ENCODE measurements around the gene VBP1.

Gene VBP1

DNA sequence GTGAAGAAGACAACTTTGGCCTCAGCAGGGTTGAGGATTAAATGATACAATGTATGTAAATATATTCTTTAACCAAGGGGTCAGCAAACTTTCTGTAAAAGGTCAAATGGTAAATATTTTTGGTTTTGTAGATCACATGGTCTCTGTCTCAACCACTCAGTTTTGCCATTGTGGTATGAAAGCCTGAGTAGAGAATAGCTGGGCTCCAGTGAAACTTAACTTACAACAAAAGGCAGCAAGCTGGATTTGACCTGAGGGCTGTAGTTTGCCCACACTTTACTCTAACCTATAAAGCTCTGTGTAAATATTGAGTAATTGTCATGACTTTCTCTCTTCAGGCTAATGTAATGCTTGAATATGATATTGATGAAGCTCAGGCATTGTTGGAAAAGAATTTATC, 19.6 kb downstream of the VBP1 start:
- ATAC-seq = no peak
- TF ChIP-seq PPARA (CRISPR knock-in tag; IDR thresholded peaks at IDR 0.05; ENCODE audit: borderline replicate concordance) = no peak
- no peak for TF ChIP-seq ESRRG (CRISPR knock-in tag; IDR thresholded peaks at IDR 0.05)
- no peak for TF ChIP-seq ZFP3 (CRISPR knock-in tag; IDR thresholded peaks at IDR 0.05)
- TF ChIP-seq ZFP30 (CRISPR knock-in tag; IDR thresholded peaks at IDR 0.05) = no peak
- TF ChIP-seq ZC3H10 (CRISPR knock-in tag; IDR thresholded peaks at IDR 0.05) = no peak
- no peak for TF ChIP-seq RARB (CRISPR knock-in tag; IDR thresholded peaks at IDR 0.05)
- no peak for TF ChIP-seq ISL1 (CRISPR knock-in tag; IDR thresholded peaks at IDR 0.05)
- TF ChIP-seq, protein P1, sequence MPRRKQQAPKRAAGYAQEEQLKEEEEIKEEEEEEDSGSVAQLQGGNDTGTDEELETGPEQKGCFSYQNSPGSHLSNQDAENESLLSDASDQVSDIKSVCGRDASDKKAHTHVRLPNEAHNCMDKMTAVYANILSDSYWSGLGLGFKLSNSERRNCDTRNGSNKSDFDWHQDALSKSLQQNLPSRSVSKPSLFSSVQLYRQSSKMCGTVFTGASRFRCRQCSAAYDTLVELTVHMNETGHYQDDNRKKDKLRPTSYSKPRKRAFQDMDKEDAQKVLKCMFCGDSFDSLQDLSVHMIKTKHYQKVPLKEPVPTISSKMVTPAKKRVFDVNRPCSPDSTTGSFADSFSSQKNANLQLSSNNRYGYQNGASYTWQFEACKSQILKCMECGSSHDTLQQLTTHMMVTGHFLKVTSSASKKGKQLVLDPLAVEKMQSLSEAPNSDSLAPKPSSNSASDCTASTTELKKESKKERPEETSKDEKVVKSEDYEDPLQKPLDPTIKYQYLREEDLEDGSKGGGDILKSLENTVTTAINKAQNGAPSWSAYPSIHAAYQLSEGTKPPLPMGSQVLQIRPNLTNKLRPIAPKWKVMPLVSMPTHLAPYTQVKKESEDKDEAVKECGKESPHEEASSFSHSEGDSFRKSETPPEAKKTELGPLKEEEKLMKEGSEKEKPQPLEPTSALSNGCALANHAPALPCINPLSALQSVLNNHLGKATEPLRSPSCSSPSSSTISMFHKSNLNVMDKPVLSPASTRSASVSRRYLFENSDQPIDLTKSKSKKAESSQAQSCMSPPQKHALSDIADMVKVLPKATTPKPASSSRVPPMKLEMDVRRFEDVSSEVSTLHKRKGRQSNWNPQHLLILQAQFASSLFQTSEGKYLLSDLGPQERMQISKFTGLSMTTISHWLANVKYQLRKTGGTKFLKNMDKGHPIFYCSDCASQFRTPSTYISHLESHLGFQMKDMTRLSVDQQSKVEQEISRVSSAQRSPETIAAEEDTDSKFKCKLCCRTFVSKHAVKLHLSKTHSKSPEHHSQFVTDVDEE (CRISPR knock-in tag; IDR thresholded peaks at IDR 0.05) = no peak
- no peak for TF ChIP-seq ZNF70 (CRISPR knock-in tag; IDR thresholded peaks at IDR 0.05)

DNA sequence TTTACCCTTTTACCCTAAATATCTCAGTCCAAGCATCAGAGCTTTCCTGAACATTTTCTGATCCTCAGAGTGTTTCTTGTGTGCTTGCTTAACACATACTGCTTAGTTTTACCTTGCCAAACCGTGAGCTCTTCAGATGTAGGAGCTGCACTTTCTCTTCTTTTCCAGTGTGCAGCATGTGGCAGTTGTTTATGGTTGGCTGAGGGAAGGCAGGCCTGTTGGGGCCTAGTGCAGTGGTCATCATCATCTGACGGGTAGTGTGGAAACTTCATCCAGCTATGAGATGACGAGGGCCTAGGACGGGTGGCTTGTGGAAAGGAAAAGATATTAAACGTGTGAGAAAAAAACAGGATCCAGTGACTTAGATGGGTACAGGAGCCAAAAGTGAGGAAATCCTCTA, 21.5 kb downstream of the VBP1 start:
- no peak for ATAC-seq
- TF ChIP-seq ARNTL (CRISPR knock-in tag; IDR thresholded peaks at IDR 0.05; ENCODE audit: borderline replicate concordance, low read depth) (no peak), RARB (CRISPR knock-in tag; IDR thresholded peaks at IDR 0.05) (no peak), ZFP30 (CRISPR knock-in tag; IDR thresholded peaks at IDR 0.05) (no peak), OSR1 (CRISPR knock-in tag; IDR thresholded peaks at IDR 0.05) (no peak), ZFP3 (CRISPR knock-in tag; IDR thresholded peaks at IDR 0.05) (no peak), TOX (CRISPR knock-in tag; IDR thresholded peaks at IDR 0.05; ENCODE audit: borderline replicate concordance) (no peak), ZC3H10 (CRISPR knock-in tag; IDR thresholded peaks at IDR 0.05) (no peak), ZNF8 (CRISPR knock-in tag; IDR thresholded peaks at IDR 0.05) (no peak), CSDC2 (CRISPR knock-in tag; IDR thresholded peaks at IDR 0.05) (no peak), ESRRG (CRISPR knock-in tag; IDR thresholded peaks at IDR 0.05) (no peak), ZNF565 (CRISPR knock-in tag; conservative IDR thresholded peaks at IDR 0.05; ENCODE audit: low read depth) (no peak), ISL1 (CRISPR knock-in tag; IDR thresholded peaks at IDR 0.05) (no peak), ZNF70 (CRISPR knock-in tag; IDR thresholded peaks at IDR 0.05) (no peak), BACH2 (CRISPR knock-in tag; IDR thresholded peaks at IDR 0.05; ENCODE audit: borderline replicate concordance) (no peak), PPARA (CRISPR knock-in tag; IDR thresholded peaks at IDR 0.05; ENCODE audit: borderline replicate concordance) (no peak), TCF4 (CRISPR knock-in tag; IDR thresholded peaks at IDR 0.05; ENCODE audit: borderline replicate concordance) (no peak)
- TF ChIP-seq, protein P2, sequence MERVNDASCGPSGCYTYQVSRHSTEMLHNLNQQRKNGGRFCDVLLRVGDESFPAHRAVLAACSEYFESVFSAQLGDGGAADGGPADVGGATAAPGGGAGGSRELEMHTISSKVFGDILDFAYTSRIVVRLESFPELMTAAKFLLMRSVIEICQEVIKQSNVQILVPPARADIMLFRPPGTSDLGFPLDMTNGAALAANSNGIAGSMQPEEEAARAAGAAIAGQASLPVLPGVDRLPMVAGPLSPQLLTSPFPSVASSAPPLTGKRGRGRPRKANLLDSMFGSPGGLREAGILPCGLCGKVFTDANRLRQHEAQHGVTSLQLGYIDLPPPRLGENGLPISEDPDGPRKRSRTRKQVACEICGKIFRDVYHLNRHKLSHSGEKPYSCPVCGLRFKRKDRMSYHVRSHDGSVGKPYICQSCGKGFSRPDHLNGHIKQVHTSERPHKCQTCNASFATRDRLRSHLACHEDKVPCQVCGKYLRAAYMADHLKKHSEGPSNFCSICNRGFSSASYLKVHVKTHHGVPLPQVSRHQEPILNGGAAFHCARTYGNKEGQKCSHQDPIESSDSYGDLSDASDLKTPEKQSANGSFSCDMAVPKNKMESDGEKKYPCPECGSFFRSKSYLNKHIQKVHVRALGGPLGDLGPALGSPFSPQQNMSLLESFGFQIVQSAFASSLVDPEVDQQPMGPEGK (CRISPR knock-in tag; IDR thresholded peaks at IDR 0.05; ENCODE audit: borderline replicate concordance) = no peak
- TF ChIP-seq, protein P3, sequence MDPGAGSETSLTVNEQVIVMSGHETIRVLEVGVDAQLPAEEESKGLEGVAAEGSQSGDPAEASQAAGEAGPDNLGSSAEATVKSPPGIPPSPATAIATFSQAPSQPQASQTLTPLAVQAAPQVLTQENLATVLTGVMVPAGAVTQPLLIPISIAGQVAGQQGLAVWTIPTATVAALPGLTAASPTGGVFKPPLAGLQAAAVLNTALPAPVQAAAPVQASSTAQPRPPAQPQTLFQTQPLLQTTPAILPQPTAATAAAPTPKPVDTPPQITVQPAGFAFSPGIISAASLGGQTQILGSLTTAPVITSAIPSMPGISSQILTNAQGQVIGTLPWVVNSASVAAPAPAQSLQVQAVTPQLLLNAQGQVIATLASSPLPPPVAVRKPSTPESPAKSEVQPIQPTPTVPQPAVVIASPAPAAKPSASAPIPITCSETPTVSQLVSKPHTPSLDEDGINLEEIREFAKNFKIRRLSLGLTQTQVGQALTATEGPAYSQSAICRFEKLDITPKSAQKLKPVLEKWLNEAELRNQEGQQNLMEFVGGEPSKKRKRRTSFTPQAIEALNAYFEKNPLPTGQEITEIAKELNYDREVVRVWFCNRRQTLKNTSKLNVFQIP (CRISPR knock-in tag; IDR thresholded peaks at IDR 0.05; ENCODE audit: borderline replicate concordance, low read depth) = no peak
- TF ChIP-seq, protein P4, sequence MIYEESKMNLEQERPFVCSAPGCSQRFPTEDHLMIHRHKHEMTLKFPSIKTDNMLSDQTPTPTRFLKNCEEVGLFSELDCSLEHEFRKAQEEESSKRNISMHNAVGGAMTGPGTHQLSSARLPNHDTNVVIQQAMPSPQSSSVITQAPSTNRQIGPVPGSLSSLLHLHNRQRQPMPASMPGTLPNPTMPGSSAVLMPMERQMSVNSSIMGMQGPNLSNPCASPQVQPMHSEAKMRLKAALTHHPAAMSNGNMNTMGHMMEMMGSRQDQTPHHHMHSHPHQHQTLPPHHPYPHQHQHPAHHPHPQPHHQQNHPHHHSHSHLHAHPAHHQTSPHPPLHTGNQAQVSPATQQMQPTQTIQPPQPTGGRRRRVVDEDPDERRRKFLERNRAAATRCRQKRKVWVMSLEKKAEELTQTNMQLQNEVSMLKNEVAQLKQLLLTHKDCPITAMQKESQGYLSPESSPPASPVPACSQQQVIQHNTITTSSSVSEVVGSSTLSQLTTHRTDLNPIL (CRISPR knock-in tag; IDR thresholded peaks at IDR 0.05; ENCODE audit: low read depth) = no peak
- TF ChIP-seq, protein P1 (CRISPR knock-in tag; IDR thresholded peaks at IDR 0.05) = no peak

All from SK-N-SH treated with all-trans-retinoic acid at 6 μM for 48 hours (cell line).